IPS DF 4.7 (cell line): ENCODE results near the gene IGDCC3.
"Not testable (repeated sequence)": the region's sequence is repeated elsewhere in the genome, so short reads cannot be mapped to it uniquely, and the experiment has no call there.

Source experiments
- DNase-seq: peaks from one replicate; pipeline ENCODE4 v3.0.0-alpha.2; 2013; ENCODE audit warnings: low spot score; ENCODE audit errors: extremely low read depth

The IGDCC3 gene

DNA sequence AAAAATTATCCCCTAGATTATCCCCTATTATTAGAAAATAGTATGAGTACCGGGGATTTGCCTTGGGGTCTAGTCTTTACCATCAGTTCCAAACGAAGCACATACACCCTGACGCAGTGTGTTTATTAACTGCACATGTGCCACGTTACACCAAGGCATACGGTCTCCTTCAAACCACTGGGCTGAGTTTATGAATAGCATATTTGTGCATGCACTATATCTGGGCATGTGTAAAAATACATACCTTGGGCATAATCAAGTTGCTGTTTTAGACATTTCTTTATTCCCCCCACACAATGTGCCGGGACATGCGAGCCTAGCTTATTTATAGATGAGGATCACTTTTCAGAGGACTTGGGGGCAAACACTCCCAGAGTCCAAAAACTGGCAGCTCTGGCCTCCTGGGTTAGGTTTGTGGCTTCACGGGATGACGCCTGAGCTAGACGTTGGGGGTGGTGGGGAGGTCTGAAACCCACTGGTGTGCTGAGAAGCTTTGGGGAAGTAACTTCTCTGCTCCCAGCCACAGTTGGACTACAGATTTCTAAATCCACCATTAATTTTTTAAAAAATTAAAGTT, 28.7 kb upstream of the IGDCC3 start:
- DNase-seq: no peak

DNA sequence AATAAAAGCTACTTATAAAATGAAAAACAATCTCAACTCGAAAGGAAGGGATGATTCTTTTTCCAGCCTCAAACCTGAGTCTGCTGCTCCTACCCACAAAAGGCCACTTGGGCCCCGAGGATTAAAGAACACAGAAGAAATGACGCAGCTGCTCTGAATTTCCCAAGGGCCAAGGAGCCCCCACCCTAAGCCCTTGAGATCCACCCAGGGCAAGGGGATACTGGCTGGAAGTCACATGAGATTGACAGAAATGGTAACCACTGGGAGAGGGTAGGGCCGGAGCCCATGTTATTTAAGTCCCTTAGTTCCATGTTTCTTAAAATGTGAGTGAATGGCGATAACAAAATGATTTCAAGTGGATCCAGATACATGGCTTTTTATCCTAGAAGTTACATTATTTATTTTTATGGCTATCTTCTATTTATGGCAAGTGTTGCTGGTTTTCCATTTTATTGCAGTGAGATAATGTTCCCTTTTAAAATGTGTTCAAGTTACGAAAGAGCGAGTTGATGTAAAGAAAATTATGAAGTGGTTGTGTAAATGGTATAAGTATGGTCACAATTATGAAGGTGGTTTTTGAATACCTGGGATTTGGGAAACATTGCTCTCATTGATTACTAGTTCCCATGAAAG, 28.1 kb upstream of the IGDCC3 start:
- no peak for DNase-seq

DNA sequence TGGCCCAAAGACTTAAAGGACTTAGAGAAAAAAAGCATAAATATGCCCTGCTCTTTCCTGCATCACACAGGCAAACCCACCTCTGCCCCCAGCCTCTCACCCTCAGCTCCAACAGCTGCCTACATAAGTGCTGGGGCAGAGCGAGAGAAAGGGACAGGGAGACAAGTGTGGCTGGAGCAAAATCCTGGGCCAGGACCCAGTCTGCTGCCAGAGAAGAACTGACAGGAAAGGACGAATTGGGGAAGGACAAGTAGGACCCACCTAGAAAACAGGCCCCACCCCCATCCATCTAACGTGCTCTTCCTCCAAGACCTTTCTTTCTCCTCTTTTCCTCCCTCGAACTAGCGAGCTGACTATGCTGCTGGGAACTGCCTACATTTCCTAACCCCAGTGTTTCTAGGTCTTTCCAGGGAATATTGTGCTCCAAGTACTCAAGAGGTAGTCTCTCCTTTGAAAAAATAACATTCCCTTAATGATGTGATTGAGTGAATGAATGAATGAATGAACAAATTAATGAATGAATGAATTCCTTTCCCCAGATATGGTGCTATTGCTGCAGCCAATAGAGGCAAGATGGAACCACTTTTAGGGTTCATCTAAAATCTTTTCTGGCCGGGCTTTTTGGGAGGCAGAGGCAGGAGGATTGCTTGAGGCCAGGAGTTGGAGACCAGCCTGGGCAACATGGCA, 26.5 kb upstream of the IGDCC3 start:
- no peak for DNase-seq

DNA sequence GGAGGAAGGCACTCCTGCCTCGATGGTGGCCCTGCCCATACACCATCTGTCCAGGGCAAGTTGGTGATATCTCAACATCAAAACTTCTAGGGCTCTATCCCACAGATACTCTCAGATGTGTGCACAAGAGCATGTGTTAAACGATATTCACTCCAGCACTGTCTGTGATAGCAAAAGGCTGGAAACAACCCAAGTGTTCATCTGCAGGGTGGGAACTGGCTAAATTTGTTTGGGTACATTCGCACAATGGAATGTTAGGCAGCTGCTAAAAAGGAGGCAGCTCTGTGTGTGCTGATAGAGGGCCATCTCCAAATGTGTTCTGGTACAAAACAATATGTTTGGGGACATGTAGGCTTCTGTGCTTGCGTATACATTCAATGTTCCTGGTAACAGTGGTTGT, 25.2 kb upstream of the IGDCC3 start:
- no peak for DNase-seq

DNA sequence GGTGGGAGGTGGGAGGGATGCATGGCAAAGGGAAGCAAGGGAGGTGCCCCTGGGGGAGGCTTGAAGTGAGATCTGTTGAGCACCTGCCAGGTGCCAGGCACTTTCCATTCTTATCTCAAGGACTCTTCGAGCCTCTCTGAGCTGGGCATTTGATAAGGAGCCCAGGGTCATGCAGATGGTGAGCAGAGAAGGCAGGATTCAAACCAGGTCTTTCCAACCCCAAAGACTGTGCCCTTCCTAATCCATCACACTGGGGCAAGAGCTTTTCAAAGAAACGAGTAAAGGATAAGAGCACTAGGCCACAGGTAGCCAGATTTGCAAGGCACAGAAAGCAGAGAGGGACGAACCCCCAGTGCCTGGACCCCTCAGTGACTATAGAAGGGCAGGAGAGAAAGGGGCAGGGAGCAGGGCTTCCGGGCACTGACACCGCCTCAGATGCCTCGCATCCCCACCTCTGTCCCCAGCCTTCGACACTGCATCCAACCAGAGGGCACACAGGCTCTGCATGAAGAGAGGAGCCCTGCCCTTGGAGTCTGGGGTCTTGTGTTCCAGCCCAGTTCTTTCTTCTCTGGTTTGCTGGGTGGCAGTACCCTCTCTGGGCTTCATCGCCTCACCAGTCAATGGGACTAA, 23.9 kb upstream of the IGDCC3 start:
- no peak for DNase-seq

DNA sequence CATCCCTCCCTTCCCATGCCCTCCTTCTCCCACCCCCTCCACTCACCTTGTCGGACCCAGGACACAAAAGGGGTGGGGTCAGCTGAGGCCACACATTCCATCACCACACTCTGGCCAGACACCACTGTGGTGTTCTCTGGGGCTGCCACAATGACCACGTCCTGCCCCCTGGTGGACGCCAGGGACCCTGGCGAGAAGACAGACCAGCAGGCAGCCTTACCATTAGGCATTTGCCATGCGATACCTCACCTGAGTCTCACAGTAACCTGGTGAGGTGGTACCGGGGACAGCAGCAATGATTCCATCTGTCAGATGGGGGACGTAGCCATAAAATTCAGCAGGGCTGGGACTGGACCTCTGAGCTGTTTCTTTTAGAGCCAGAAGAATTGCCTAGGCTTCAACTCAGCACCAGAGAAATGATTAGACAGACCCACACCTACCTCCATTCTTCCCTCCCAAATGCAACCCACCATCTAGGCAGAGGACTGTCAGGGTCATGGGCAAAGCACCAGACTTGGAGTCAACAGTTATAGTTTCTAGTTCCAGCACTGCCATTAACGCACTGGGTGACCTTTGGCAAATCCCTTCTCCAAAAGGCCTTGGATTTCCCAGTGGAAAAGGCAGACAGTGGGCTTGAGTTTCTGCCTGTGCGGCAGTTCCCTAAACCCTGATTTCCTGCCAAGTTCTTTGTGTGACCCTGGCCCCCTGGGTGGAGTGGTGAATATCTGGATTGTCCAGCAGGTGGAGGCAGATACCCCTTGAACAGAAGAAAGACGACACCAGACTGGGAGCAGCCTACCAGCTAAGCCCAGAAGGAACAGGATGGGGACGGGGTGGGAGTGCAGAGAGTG, 23.2 kb upstream of the IGDCC3 start:
- no peak for DNase-seq

DNA sequence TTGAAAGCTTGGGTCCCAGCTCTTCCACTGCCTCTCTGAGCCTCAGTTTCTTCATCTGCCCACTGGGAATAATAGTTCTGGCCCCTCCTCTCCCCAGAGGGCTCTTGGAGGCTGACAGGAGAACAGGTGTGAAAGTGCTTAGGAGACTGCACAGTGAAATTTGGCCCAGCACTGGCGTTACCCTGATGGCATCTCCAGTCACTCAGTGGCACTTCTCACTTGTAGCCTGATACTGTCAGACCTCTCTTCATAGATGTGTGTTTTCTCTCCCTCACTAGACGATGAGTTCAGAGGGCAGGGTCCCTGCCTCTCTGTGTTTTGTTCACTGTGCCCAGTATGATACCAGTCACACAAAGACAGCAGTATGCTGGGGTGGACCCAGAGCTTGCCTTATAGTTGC, 22.2 kb upstream of the IGDCC3 start:
- DNase-seq: no peak

DNA sequence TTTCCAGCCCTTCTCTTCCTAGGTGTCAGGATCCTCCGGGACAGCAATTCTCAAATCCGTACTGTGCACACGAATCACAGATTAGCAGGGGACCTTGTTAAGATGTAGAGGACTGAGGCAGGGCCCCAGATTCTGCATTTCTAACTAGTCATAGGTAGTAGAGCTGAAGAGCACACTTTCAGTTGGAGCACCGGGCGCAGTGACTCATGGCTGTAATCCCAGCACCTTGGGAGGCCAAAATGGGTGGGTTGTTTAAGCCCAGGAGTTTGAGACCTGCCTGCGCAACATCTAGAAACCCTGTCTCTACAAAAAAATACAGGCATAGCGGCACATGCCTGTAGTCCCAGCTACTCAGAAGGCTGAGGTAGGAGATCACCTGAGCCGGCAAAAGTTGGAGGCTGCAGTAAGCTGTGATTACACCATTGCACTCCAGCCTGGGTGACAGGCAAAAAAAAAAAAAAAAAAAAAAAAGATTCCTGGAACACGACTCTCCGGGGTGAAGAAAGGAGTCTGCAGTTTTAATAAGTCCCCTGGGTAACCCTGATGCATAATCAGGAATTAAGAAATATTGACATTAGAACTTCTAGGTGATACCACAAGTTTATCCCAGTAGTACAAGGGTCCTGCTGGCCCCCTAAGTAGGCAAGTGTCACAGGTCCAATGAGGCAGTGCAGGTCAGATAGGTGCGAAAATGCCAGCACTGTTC, 21.4 kb upstream of the IGDCC3 start:
- DNase-seq: no peak

DNA sequence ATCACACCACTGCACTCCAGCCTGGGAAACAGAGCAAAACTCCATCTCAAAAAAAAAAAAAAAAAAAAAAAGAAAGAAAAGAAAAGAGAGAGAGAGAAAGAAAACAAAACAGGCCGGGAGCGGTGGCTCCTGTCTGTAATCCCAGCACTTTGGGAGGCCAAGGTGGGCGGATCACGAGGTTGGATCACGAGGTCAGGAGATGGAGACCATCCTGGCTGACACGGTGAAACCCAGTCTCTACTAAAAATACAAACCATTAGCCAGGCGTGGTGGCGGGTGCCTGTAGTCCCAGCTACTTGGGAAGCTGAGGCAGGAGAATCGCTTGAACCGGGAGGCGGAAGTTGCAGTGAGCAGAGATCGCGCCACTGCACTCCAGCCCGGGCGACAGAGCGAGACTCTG, 20.7 kb upstream of the IGDCC3 start:
- not testable (repeated sequence) for DNase-seq

DNA sequence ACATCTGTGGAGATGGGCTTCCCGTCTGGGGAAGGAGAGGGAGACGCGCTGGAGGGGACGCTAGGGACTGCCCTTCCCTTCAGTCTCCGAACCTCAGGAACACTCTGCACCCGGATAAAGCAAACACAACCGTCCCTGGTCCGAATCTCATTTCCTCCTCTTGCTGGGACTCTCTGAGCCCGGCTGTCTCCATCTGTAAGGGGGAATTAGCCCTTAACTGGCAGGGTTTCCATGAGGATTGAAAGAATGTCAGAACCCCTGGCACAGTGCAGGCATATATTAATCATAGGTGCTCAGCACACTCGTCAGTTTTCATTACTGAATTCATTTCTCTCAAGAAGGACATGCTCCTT, 19.1 kb upstream of the IGDCC3 start:
- no peak for DNase-seq

DNA sequence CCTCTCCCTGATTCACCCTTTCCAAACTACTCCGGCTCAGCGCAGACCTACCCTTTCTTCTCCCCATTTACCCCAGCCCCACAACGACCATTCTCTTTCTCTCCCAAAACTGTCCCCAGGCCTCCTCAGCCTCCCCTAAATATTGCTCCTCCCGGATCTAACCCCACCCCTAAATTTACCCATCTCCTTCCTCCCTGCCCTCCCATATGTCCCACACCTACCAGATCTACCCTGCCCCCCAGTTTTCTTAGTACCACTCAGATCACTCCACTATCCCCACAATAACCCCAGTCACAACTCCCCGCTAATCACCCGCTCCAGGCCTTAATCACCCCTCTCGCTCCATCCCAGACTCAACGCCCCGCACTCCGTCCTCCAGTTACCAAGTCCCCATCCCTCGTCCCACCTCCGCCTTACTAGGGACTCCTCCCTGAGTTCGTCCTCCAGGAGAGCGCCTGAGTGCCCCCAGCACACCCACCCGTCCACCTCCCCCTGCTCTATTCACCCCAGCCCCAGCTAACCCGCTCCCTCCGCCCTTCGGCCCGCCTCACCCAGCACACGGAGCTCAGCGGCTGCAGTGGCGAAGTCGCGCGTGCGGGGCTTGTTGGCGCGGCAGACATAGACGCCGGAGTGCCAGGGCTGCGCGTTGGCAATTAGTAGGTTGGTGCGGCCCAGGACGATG, 18.6 kb upstream of the IGDCC3 start:
- DNase-seq: no peak

DNA sequence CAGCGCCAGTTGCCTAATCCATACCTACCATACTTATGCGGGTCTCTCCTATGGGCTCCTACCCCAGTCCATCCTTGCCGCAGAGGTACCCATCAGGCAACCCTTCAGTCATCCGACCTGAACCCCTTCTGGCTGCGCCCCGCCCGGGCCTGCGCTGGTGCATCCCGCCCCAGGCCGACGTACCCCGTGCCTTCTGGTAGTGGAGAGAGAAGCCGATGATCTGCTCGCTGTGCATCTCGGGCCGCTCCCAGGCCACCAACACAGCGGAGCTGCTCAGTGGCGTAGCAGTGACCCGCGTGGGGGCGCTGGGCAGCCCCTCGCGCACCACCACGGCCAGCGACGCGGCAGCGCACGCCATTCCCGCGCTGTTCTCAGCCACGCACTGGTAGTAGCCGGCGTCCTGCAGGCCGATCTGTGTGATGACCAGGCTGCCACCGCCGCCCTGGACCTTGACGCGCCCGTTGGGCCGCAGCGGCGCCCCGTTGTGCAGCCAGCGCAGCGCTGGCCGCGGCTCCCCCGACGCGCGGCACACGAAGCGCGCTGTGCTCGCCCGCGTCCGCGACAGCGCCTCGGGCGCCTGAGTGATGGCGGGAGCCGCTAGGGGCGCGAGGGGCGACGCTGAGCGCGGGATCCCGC, 17.9 kb upstream of the IGDCC3 start:
- no peak for DNase-seq

DNA sequence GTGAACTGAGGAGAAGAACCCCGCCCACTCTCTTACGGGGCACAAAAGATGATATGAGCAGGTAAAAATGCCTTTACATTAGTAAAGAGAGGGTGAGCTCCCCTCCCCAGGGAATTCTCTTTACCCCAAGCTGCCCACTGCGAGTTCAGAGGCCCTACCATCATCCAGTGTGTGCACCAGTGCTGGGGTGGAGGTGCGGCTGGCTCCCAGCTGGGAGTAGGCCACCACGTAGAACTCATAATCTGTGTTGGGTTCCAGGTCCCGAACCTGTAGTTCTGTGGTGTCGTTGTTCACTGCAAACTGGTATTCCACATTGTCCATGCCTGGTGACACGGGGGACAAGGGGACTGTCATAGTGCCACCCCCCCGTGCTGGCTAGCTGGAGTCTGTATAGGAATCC, 17.1 kb upstream of the IGDCC3 start:
- DNase-seq: no peak

DNA sequence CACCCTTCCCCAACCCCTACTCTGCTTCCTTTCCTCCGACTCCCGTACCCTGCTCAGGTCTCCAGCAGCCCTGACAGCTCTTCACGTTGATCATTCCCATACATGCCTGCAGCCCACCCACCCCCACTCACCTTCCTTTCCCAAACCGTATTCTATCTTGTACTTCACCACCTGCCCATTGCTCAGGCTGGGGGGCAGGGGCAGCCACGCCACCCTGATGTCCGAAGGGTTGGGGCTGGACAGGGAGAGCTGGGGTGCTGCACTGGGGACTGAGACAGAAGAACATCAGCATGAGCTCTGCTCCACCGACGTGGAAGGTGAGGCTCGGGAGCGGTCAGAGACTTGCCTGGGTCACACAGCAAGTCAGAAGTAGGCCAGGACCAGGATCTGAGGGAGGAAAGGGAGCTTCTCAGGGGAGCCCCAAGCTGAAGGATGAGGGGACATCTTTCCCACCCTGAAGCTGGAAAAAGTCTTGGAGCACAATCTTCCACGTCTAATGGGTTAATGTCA, 16.5 kb upstream of the IGDCC3 start:
- no peak for DNase-seq

DNA sequence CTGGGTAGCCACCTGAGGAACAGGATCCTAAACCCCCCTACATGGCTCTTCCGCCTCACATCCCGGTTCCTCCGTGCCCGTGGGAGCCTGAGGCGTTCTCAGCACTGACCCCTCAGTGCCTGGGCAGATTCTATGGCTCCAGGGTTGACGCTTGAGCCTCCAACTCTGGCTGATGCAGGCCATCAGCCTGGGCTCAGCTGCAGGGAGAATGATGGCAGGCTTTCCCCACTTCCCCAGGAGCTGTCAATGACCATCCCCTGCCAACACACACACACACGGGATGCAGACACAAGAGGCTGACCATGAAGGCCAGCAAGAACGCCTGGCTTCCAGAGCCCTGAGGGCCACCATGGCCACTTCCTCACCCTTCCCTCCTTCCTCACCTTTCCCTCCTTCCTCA, 15.8 kb upstream of the IGDCC3 start:
- no peak for DNase-seq

DNA sequence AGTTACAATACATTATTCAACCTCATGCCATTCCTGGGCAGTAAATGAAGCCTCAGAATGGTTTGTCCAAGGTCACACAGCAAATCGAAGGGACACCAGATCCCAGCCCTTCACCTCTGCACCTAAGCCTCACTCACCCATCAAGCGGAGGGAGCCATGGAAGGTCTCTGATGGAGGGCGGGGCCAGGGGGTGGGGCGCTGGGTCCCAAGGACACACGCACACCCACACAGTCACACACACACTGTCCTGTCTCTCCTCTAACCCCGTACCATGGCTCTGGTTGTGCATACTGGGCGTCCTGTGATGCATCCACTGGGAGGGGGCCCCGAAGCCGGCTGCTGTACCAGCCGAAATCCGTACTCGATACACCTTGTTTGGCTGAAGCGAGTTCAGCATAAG, 15.3 kb upstream of the IGDCC3 start:
- DNase-seq: no peak

DNA sequence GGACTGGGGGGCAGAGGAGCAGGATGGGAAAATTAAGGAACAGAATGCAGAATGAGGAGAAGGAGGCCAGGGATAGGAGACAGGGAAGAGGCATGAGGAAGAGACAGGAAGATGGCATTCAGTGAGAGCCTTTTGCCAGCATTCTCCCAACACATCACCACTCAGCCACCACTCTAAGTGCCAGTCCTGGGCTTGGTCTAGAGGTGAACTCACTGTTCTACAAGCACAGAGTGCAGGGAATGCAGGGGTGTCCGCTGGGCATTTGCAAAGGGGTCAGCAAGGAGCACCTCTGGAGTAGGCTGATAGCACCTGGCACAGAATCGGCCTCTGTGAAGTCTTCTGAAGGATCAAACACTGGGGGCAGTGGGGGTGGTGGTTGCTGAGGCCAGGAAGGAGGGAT, 14.6 kb upstream of the IGDCC3 start:
- DNase-seq: no peak

DNA sequence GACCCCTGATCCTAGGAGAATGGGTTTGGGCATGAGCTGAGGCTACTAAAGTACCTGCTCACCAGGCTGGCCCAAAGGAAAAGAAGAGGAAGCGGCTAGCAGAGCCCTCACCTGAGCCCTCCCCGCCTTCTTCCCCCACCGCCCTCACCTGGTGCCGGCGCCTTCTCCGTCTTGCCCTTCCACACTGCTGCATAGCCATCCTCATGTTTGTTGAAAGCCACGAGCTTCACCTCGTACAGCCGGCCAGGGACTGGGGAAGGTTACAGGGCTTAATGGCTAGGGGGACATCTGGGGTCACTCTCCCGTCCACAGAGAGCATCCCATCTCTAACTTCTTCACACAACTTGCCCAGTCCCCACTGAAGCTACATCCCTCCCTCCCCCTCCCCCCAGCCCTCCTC, 13.9 kb upstream of the IGDCC3 start:
- no peak for DNase-seq

DNA sequence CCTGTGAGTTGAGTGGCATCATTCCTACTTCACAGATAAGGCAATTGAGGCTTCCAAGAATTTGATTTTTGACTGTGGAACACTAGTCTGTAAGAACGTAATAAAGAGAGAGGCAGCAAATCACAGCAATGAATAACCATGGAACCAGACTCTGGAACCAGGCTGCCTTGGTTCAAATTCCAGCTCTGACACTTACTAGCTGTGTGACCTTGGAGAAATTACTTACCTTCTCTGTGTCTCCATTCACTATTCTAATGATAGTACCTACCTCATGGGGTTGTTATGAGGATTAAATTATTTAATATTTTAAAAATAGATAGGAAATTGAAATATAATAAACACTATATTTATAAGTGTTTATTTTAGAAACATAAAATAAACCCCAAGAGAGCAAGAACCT, 12.6 kb upstream of the IGDCC3 start:
- DNase-seq: no peak

DNA sequence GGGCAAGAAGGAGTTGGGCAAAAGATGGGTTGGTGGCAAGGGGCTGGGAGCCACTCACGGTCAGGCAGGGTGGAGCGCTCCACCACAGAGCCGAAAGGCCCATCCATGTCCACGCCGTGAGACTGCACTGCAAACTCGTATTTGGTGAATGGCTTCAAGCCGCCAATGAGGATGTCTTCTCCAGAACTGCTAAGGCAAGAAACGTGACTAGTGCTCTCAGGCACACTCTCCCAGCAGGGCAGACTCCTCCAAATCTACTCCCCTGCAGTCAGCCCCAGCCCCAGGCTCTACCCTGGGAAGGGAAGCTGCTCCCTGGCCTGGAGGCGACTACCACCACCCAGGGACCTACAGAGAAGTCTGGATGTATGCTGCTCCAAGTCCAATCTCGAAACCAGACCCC, 11.4 kb upstream of the IGDCC3 start:
- DNase-seq: no peak
